H1 (cell line): ENCODE results near the gene GALR1.

ENCODE experiments used
- BRCA1 ChIP-seq: IDR thresholded peaks from 2 replicates; pipeline ENCODE4 v1.6.1; 2012; ENCODE audit warnings: low read depth, low read length, improper control_type of control experiment
- CREB1 ChIP-seq: IDR thresholded peaks from 2 replicates; pipeline ENCODE4 v1.6.1; 2012; ENCODE audit warnings: inconsistent platforms
- CTCF ChIP-seq, 3 experiments: IDR thresholded peaks; 1 replicate in 2 of 3; 2 replicates in 1 of 3; pipeline versions ENCODE4 v1.5.1 to v1.6.1; 2011; ENCODE audit warnings: low read length in 3 of 3, mild to moderate bottlenecking in 3 of 3, inconsistent platforms in 2 of 3, low read depth in 1 of 3, moderate library complexity in 1 of 3; ENCODE audit not compliant: insufficient read depth in 1 of 3; ENCODE audit errors: control extremely low read depth in 1 of 3
- EZH2 ChIP-seq: fragments of 200-600 bp; sonication (generic); IDR thresholded peaks from 2 replicates; pipeline ENCODE4 v1.7.1; 2012; ENCODE audit warnings: low read depth, mild to moderate bottlenecking, moderate library complexity, low read length, inconsistent platforms; ENCODE audit not compliant: severe bottlenecking
- KDM5A ChIP-seq: fragments of 200-600 bp; IDR thresholded peaks from 2 replicates; pipeline ENCODE4 v1.7.1; 2012; ENCODE audit warnings: mild to moderate bottlenecking, low read length, inconsistent platforms, mixed read lengths
- MAX ChIP-seq: IDR thresholded peaks from 2 replicates; pipeline ENCODE4 v1.6.1; 2012; ENCODE audit warnings: inconsistent platforms
- POLR2A ChIP-seq, 2 experiments: IDR thresholded peaks; 1 replicate in 1 of 2; 2 replicates in 1 of 2; pipeline ENCODE4 v1.6.1; 2011; ENCODE audit warnings: low read depth in 2 of 2, low read length in 2 of 2, mild to moderate bottlenecking in 2 of 2; ENCODE audit errors: control extremely low read depth in 1 of 2
- POLR2AphosphoS5 ChIP-seq: IDR thresholded peaks from 2 replicates; pipeline ENCODE4 v1.6.1; 2011; ENCODE audit warnings: low read depth, low read length
- RAD21 ChIP-seq, 2 experiments: IDR thresholded peaks in 1 of 2; conservative IDR thresholded peaks in 1 of 2; 2 replicates each; pipeline ENCODE4 v1.6.1; 2011; ENCODE audit warnings: low read depth in 2 of 2, low read length in 2 of 2, improper control_type of control experiment in 1 of 2, inconsistent platforms in 1 of 2, mild to moderate bottlenecking in 1 of 2, moderate library complexity in 1 of 2
- SIN3A ChIP-seq, 2 experiments: IDR thresholded peaks in 1 of 2; conservative IDR thresholded peaks in 1 of 2; 2 replicates each; pipeline ENCODE4 v1.6.1; 2011 to 2012; ENCODE audit warnings: low read length in 2 of 2, improper control_type of control experiment in 1 of 2, low read depth in 1 of 2, mild to moderate bottlenecking in 1 of 2
- USF2 ChIP-seq: IDR thresholded peaks from 2 replicates; pipeline ENCODE4 v1.6.1; 2011; ENCODE audit warnings: low read length, improper control_type of control experiment

- TF ChIP-seq CTCF (IDR thresholded peaks at IDR 0.05; ENCODE audit: control extremely low read depth in 1 of 3, insufficient read depth in 1 of 3, low read depth in 1 of 3, low read length in 3 of 3) (no peak), SIN3A (conservative IDR thresholded peaks at IDR 0.05 in 1 of 2, IDR thresholded peaks at IDR 0.05 in 1 of 2; ENCODE audit: low read depth in 1 of 2, low read length in 2 of 2) (no peak), POLR2A (IDR thresholded peaks at IDR 0.05; ENCODE audit: control extremely low read depth in 1 of 2, low read depth in 2 of 2, low read length in 2 of 2) (no peak), BRCA1 (no peak), EZH2 (peak; percentile 76), CREB1 (no peak), RAD21 (IDR thresholded peaks at IDR 0.05 in 1 of 2, conservative IDR thresholded peaks at IDR 0.05 in 1 of 2; ENCODE audit: low read depth in 2 of 2, low read length in 2 of 2) (no peak), POLR2AphosphoS5 (no peak), KDM5A (no peak), MAX (peak; percentile 25; the same call in 1 of the 2 replicates), USF2 (no peak)
Measured at GRCh38 chr18:77249569-77250500, at the start of gene GALR1.
